Testis (tissue), 3 donors: ENCODE results near the gene NFKBIZ. TPM values are rescaled to one million over a fixed set of nuclear protein-coding genes. Genes with fewer than 3 reads are reported as not detected.

ENCODE experiments used
- DNase-seq: peaks from one replicate; pipeline ENCODE4 v3.0.0-alpha.2; 2019
- H3K27ac ChIP-seq, 2 donors: fragments of 200-600 bp; sonication (generic); one replicate each; pipeline ENCODE4 v1.5.1; 2019
- H3K27me3 ChIP-seq: fragments of 200-600 bp; sonication (generic); one replicate; pipeline ENCODE4 v1.5.1; 2019
- H3K36me3 ChIP-seq: fragments of 200-600 bp; sonication (generic); one replicate; pipeline ENCODE4 v1.5.1; 2017; ENCODE audit warnings: low read depth; ENCODE audit errors: missing control alignments
- H3K4me1 ChIP-seq: fragments of 200-600 bp; sonication (generic); one replicate; pipeline ENCODE4 v1.5.1; 2019
- H3K4me3 ChIP-seq, 2 donors: fragments of 200-600 bp; sonication (generic); one replicate each; pipeline ENCODE4 v1.5.1; 2017 to 2019
- H3K9me3 ChIP-seq: fragments of 200-600 bp; sonication (generic); one replicate; pipeline ENCODE4 v1.5.1; 2017
- POLR2A ChIP-seq: fragments of 450-650 bp; IDR thresholded peaks from one replicate; pipeline ENCODE4 v1.6.1; 2017; ENCODE audit warnings: antibody characterized with exemption, mild to moderate bottlenecking, moderate library complexity
- WGBS, 2 donors: methylation state at CpG; one replicate each; pipeline ENCODE4 v1.1.5; 2018; 5-methylcytosine and 5-hydroxymethylcytosine counted together
- intact Hi-C: fragments of 100-400 bp; cut with DNase I; formaldehyde crosslinking; loops from one replicate; pipeline ENCODE4 v1.15.1; 2023; ENCODE audit warnings: low total_unique reads
- polyA plus RNA-seq: library from polyadenylated mRNA; stranded (reverse); fragments of 350-450 nt; fragmentation: Illumina TruSeq; extraction: RNeasy Lipid Tissue Mini Kit (QIAGEN cat#74804); gene quantifications from one replicate; pipeline ENCODE4 v1.2.3, GENCODE V29; 2014; ENCODE audit warnings: low read depth, low replicate concordance; ENCODE audit not compliant: insufficient read depth
- total RNA-seq, 2 donors: library from RNA; depleted of rRNA; stranded (reverse); fragments of >200 nt; gene quantifications; one replicate each; pipeline ENCODE4 v1.2.3, GENCODE V29; 2016
- TF ChIP-seq, protein P1 (sequence below), 3 experiments: fragments of 450-650 bp in 2 of 3; fragments of 200-600 bp in 1 of 3; sonication (generic) in 1 of 3; IDR thresholded peaks; one replicate each; pipeline ENCODE4 v1.5.1; 2016 to 2019; ENCODE audit warnings: antibody characterized with exemption in 3 of 3, mild to moderate bottlenecking in 2 of 3, moderate library complexity in 1 of 3

NFKBIZ gene
- total and polyA plus RNA-seq, 3 donors from 2014 or later, result 5.4 to 14.7 (median 6.9) TPM

DNA sequence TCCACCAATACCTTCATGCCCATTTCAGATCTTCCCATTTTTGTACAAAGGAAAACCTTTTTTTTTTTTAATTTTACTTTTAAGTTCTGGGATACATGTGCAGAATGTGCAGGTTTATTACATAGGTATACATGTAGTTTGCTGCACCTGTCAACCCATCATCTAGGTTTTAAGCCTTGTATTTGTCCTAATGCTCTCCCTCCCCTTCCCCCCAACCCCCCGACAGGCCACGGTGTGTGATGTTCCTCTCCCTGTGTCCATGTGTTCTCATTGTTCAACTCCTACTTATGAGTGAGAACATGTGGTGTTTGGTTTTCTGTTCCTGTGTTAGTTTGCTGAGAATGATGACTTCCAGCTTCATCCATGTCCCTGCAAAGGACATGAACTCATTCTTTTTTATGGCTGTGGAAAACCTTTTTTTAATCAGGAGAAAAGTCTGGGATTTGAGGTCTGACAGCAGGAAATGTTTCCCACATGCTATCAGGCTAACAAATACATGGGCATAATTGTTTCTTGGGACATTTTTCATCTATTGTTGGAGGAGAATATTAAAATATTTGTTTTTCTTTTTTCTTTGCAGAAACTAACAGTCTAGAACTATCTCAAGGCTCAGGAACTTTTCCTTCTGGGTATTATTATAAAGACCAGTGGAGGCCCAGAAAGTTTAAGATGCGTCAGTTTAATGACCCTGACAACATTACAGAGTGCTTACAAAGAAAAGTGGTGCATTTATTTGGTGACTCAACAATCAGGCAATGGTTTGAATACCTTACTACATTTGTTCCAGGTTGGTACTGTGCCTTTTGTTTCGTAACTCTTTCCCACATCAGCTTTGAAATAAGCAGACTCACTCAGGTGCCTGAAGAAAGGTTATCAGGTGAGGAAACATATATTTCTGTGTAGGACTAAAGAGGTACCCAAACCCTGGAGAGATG, 32.8 kb upstream of the NFKBIZ start:
- DNase-seq, result no peak
- TF ChIP-seq POLR2A, result no peak
- TF ChIP-seq, protein P1, sequence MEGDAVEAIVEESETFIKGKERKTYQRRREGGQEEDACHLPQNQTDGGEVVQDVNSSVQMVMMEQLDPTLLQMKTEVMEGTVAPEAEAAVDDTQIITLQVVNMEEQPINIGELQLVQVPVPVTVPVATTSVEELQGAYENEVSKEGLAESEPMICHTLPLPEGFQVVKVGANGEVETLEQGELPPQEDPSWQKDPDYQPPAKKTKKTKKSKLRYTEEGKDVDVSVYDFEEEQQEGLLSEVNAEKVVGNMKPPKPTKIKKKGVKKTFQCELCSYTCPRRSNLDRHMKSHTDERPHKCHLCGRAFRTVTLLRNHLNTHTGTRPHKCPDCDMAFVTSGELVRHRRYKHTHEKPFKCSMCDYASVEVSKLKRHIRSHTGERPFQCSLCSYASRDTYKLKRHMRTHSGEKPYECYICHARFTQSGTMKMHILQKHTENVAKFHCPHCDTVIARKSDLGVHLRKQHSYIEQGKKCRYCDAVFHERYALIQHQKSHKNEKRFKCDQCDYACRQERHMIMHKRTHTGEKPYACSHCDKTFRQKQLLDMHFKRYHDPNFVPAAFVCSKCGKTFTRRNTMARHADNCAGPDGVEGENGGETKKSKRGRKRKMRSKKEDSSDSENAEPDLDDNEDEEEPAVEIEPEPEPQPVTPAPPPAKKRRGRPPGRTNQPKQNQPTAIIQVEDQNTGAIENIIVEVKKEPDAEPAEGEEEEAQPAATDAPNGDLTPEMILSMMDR (IDR thresholded peaks at IDR 0.05), result no peak
- Histone ChIP-seq H3K27ac (no peak overlapping the region), H3K36me3 (no peaks in the 10 kb centered on the region), H3K4me1 (no peaks in the 10 kb centered on the region), H3K27me3 (no peaks in the 10 kb centered on the region), H3K9me3 (no peaks in the 10 kb centered on the region), H3K4me3 (no peak overlapping the region)
- 69 to 74% methylated on average over 4 of the region's 4 CpGs for WGBS, 2 donors
- intact Hi-C loops, result loop anchor here (10.0 kb wide), 1 partner anchor 408 kb away; no protein-coding TSS in a partner anchor

DNA sequence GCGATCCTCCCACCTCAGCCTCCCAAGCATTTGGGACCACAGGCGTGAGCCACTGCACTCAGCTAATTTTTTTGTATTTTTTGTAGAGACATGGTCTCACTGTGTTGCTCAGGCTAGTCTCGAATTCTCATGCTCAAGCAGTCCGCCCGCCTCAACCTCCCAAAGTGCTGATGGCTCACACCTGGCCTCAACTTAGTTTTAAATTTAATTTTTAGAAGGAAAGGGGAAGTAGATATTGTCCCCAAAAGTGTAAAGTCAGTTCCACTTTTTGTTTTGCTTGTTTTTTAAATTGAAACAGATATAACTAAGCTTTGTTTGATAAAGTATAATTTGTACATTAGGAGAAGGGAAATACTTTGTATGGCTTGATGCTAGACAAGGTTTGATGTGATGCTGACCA, 31.3 kb upstream of the NFKBIZ start:
- no peak overlapping the region for H3K4me3 ChIP-seq
- no peaks in the 10 kb centered on the region for H3K27me3 ChIP-seq
- H3K4me1 ChIP-seq, result no peaks in the 10 kb centered on the region
- no peaks in the 10 kb centered on the region for H3K9me3 ChIP-seq
- intact Hi-C loops, result loop anchor here (10.0 kb wide), 1 partner anchor 407 kb away; no protein-coding TSS in a partner anchor
- H3K27ac ChIP-seq, result no peak overlapping the region
- no peak for DNase-seq
- no peak for TF ChIP-seq POLR2A
- TF ChIP-seq, protein P1 (IDR thresholded peaks at IDR 0.05), result no peak
- 89 to 95% methylated on average over 5 of the region's 5 CpGs for WGBS, 2 donors
- H3K36me3 ChIP-seq, result no peaks in the 10 kb centered on the region

DNA sequence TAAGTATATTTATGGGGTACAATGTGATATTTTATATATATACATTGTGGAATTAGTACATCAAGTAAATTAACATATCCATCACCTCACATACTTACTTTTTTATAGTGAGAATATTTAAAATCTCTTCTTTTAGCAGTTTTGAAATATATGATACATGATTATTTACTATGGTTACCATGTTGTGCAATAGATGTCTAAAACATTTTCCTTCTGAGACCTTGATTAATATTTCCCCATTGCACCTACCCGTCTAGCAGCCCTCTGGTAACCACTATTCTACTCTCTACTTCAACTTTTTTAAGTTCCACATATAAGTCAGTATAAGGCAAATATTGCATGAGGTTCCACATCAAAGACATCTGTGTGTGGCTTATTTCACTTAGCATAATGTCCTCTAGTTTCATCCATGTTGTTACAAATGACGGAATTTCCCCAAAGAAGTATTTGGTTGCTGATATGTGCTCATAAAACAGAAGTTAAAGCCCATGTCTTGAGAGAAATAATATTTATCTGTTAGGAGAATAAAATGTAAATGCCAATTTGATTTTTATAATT, 29.6 kb upstream of the NFKBIZ start:
- Histone ChIP-seq H3K4me1 (no peaks in the 10 kb centered on the region), H3K27me3 (no peaks in the 10 kb centered on the region), H3K36me3 (no peaks in the 10 kb centered on the region), H3K9me3 (no peaks in the 10 kb centered on the region), H3K27ac (no peak overlapping the region), H3K4me3 (no peak overlapping the region)
- no peak for DNase-seq
- WGBS, 2 donors, result 89 to 95% methylated on average over 2 of the region's 2 CpGs
- TF ChIP-seq, protein P1 (IDR thresholded peaks at IDR 0.05), result no peak
- no peak for TF ChIP-seq POLR2A
- intact Hi-C loops, result loop anchor here (10.0 kb wide), 1 partner anchor 405 kb away; no protein-coding TSS in a partner anchor

DNA sequence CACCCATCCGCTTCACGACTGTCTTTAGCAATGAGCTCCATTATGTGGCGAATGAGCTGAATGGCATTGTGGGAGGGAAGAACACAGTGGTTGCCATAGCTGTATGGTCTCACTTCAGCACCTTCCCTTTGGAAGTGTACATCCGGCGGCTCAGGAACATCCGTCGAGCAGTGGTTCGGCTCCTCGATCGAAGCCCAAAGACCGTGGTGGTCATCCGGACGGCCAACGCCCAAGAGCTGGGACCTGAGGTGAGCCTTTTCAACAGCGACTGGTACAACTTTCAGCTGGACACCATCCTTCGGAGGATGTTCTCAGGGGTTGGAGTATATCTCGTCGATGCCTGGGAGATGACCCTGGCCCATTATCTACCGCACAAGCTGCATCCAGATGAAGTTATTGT, 27.8 kb upstream of the NFKBIZ start:
- Histone ChIP-seq H3K9me3 (no peaks in the 10 kb centered on the region), H3K4me1 (no peaks in the 10 kb centered on the region), H3K27ac (no peak overlapping the region), H3K4me3 (no peak overlapping the region), H3K27me3 (no peaks in the 10 kb centered on the region), H3K36me3 (no peaks in the 10 kb centered on the region)
- 98% methylated on average over 19 of the region's 19 CpGs for WGBS, 2 donors
- DNase-seq, result no peak
- intact Hi-C loops, result no loop called here
- TF ChIP-seq POLR2A, result no peak
- TF ChIP-seq, protein P1 (IDR thresholded peaks at IDR 0.05), result no peak
